GM12872 (cell line): ENCODE results near the gene CFAP61.

Source experiments
- TF ChIP-seq, protein P1 (sequence below): IDR thresholded peaks from 3 replicates; pipeline ENCODE4 v1.5.1; 2011; ENCODE audit warnings: low read depth, mild to moderate bottlenecking, low read length, moderate library complexity; ENCODE audit not compliant: insufficient read depth

The CFAP61 gene

GRCh38 chr20:20052074-20052970 is at the start of gene CFAP61, which contains the start of gene CRNKL1:
CFAP61 (plus strand) TSS chr20:20052532; CDS start chr20:20056654, 4,122 bp downstream.
CRNKL1 (minus strand) TSS chr20:20052466; CDS start chr20:20052342, 124 bp downstream.
- TF ChIP-seq, protein P1, sequence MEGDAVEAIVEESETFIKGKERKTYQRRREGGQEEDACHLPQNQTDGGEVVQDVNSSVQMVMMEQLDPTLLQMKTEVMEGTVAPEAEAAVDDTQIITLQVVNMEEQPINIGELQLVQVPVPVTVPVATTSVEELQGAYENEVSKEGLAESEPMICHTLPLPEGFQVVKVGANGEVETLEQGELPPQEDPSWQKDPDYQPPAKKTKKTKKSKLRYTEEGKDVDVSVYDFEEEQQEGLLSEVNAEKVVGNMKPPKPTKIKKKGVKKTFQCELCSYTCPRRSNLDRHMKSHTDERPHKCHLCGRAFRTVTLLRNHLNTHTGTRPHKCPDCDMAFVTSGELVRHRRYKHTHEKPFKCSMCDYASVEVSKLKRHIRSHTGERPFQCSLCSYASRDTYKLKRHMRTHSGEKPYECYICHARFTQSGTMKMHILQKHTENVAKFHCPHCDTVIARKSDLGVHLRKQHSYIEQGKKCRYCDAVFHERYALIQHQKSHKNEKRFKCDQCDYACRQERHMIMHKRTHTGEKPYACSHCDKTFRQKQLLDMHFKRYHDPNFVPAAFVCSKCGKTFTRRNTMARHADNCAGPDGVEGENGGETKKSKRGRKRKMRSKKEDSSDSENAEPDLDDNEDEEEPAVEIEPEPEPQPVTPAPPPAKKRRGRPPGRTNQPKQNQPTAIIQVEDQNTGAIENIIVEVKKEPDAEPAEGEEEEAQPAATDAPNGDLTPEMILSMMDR, result no peak

- TF ChIP-seq, protein P1, result no peak
Measured at GRCh38 chr20:20003031-20003954, 49.0 kb upstream of the CFAP61 start.

DNA sequence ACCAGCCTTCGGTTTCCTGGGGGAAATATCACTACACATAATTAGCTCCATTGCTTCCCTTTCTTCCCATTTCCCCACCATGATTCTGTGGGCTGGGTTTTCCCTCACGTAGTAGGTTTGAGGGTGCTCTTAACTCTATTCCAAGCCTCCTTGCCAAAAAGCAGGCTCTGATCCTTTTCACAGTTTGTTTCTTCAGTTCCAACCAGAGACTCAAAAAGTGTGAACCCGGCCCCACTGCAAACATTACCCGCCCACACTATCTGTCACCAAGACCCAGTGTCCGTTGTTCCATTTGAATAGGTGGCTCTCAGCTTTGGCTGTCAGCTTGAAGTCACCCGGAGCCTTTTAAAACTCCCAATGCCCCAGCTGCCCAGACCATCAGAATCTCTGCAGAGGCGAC is 47.0 kb upstream of the CFAP61 start:
- TF ChIP-seq, protein P1, result no peak

DNA sequence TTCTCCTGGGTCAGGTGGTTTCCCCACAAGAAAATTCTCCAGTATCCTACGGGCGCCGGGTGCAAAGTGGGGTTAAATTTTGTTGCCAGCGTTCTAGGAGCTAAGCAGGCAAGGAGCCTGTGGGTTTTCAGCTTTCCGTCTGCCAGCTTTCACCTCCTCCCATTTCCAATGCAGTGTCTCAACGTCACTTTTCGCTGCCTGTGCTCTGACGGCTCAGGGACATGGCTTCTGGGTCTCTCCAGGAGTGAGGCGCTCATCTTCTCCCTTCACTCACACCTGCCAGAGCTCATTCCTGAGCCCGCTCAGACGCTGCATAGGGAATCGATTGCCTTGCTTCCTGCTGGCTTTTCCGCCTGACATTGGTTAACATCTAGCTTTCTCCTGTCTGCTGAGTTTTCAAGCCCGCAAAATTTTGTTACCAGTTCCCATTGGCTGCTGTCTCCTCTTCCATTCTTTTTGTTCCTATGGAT is 42.5 kb upstream of the CFAP61 start:
- TF ChIP-seq, protein P1, result no peak

DNA sequence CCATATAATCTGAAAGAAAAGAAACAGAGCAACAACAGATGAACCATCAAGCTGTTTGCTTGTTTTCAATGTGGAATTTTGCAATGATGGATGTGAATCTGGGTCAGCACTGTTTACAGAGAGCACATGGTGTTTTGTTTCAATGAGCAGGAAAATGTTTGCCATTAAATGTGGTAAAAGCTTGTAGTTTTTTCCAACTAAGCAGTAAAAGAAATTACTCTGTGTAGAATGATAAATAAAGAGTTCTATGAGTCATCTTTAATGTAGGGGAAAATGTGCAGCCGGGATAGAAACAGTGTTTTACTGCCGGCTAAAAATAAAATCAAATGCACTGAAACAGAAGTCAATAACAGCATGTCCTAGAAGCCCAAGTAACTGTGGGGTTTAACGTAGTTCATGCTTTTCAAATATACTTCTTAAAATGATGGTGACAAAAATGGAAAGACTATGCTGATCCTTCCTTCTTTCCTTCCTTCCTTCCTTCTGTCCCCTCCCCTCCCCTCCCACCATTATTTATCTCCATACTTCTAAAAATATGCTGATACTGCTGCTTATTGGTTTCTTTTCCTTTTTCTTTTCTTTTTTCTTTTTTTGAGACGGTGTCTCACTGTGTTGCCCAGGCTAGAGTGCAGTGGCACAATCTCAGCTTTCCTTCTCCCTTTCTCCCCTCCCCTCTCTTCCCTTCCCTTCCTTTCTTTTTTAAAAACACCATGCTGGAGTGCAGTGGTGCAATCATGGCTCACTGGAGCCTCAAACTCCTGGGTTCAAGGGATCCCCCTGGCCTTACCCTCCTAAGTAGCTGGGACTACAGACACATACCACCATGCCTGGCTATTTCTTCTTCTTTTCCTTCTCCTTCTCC is 41.5 kb upstream of the CFAP61 start:
- TF ChIP-seq, protein P1, result no peak

DNA sequence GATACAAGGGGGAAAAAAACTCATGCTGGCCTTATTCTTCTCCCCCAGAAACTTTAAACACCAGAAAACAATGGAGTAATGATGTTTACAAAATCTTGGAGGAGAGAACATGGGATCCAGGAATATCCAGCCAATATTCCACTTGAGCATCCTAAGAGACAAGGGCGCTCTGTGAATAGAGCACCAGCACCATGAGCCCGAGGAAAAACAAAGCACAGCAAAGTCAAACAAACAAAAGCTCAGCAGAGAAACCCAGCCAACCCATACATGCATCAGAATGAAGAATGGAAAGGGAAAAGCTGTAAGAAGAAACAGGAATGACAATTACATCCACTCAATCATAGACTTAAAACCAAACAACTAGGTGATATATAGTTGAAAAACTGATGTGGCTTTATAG is 39.8 kb upstream of the CFAP61 start:
- TF ChIP-seq, protein P1, result no peak
